Activated CD4-positive, alpha-beta T cell treated with anti-CD3 and anti-CD28 coated beads, Interleukin-10, Interleukin-2, amounts not matched to agents 100 ng/mL and 50 ng/mL, durations not matched to agents 16 hours and 8 hours (primary cell): ENCODE results near the gene FANCC.

ENCODE experiments used
- DNase-seq: peaks from one replicate; pipeline ENCODE4 v3.0.0-alpha.2; 2020

FANCC gene

DNA sequence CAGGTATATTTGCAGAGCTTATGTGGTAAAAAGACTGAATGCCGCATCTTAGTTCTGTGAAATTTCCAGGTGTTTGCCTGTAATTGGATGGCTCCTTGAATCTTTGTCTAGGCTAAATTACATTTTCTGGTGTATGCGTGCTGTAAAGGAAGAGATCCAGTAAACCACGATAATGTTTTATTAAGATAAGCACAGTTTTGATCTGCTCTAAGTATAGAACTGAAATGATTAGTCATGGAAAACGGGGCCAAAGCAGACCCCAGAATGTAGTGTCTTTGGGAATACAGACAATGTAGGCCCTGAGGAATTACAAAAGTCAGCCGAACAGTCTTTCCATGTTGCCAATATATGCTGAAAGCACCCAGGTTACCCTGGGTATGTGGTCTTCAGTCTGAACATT is 257.3 kb downstream of the FANCC start:
- no peak for DNase-seq

GRCh38 chr9:95058795-95059386 is 258.6 kb downstream of the FANCC start:
- no peak for DNase-seq

DNA sequence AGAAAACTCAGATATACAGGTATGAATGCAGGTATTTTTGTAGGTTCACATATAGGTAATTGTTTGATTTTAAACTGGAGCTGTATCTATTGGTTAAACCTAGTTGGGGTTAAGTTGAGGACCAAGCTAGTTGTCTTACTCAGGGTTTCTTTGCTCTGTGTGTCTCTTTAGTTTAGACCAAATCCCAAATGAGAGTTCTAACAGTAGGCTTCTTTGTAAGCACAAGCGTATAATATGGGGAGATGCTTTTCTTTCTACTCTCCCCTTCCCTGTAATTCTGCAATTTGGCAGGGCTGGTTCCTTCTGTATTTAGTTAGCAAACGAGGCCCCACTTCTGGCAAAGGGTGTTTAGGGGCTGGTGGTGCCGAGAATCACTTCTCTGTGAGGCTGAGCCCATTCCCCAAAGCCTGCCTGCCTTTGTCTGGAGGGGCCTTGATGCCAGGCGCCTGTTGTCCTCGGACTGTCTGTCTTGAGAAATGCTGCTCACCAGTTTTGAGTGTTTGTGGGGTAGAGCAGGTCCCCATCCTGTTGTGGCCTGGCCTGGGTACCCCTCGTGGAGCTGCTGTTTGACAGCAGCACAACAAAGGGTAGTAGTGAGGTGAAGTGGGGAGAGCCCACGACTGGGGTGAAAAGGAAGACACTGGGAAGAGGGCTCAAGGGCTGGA is 259.3 kb downstream of the FANCC start:
- no peak for DNase-seq

DNA sequence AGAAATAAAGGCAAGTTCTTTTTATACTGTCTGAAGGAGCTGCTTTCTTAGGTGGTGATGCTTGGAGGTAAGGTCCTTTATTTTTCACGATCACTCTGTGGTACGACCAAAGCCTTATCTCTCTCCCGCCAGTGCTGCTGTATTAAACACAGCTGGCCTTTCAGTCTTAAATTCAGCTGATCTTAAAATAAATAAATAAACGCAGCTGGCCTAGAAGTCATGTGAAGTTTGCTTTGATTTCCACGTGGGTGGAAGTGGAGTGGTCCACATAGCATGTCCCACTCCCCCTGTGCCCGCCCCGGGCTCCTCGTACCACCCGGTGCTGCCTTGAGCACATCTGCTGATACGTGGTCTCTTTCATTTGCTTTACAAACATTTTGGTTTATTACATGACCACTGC is 260.4 kb downstream of the FANCC start:
- no peak for DNase-seq

DNA sequence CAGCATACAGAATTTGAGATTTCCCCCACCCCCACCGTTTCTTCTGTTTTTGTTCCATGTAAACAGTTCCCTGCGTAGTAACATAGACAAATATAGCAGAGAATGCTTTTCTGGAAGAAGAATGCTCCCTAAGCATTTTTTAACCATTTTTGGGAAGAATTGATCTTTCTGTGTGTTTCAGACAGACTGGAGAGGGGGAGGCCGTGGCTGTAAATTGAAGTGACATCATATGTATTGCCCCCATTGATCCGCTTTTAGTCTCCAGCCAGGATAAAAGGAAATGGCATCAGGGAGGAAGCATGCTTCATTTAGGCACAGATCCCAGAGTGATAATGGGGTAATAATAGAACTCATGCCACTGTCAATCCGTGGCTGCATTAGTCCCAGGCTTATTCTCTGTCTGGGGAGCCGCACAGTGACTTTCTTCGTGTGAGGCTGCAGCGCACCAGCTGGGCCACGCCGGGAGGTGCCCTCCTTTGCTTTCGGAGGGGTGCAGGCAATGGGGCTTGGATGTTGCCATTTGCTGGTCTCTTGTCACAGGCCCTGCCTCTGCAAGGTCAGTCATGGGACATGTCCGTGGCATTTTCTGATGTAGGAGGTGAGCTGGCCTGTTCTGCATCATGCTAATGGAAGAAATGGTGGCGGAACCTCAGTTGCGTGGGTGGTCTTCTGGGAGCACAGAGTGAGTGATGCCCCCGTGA is 261.5 kb downstream of the FANCC start:
- DNase-seq: no peak

- no peak for DNase-seq
These were observed 262.1 kb downstream of the FANCC start for GRCh38 chr9:95055334-95055850.

- no peak for DNase-seq
These were observed 263.6 kb downstream of the FANCC start for GRCh38 chr9:95053611-95054570.

DNA sequence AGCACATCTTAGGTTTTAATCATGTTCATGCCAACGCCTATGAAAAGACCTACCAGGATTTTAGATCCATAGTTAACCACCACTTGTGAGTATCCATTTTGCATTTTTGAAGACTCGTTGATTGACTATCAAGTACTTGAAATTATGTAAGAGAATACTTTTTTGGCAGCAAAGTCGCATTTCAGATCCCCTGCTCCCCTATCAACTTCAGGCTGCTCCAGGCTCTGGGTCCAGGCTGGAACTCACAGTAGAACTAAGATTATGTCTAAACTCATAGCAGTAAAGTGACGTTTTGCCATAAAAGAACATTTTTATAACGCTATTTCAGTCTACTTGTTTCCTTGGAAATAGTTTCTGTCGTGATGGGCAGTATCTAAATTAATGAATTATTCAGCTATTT is 267.7 kb downstream of the FANCC start:
- DNase-seq: no peak
